GM23248 (cell line): ENCODE measurements around the gene TAL2. TPM values are rescaled to one million over a fixed set of nuclear protein-coding genes. Genes with fewer than 3 reads are reported as not detected.
A peak's percentile ranks its signal among the peaks of the same experiment; 100 is the strongest.

Experiments
- DNase-seq: peaks from one replicate; pipeline ENCODE4 v3.0.0-alpha.2; 2015
- H2AFZ ChIP-seq: fragments of 200-600 bp; sonication (generic); 2 replicates; pipeline ENCODE4 v1.6.1; 2016; ENCODE audit warnings: antibody characterized with exemption
- H3F3A ChIP-seq: fragments of 200-600 bp; sonication (generic); 2 replicates; pipeline ENCODE4 v1.6.1; 2016; ENCODE audit warnings: mild to moderate bottlenecking, antibody characterized with exemption, mixed run types; ENCODE audit not compliant: insufficient read depth
- H3K27ac ChIP-seq: fragments of 200-600 bp; sonication (generic); 2 replicates; pipeline ENCODE4 v1.5.1; 2016; ENCODE audit warnings: mild to moderate bottlenecking
- H3K27me3 ChIP-seq: fragments of 200-600 bp; sonication (generic); replicated peaks from 2 replicates; pipeline ENCODE4 v1.6.1; 2016; ENCODE audit warnings: mild to moderate bottlenecking; ENCODE audit not compliant: insufficient read depth
- H3K36me3 ChIP-seq: fragments of 200-600 bp; sonication (generic); 2 replicates; pipeline ENCODE4 v1.6.1; 2016; ENCODE audit warnings: low read depth, mild to moderate bottlenecking
- H3K4me1 ChIP-seq: fragments of 200-600 bp; sonication (generic); 2 replicates; pipeline ENCODE4 v1.6.1; 2016; ENCODE audit warnings: mild to moderate bottlenecking; ENCODE audit not compliant: insufficient read depth
- H3K4me2 ChIP-seq: fragments of 200-600 bp; sonication (generic); one replicate; pipeline ENCODE4 v1.6.1; 2016; ENCODE audit warnings: mild to moderate bottlenecking; ENCODE audit not compliant: unreplicated experiment
- H3K4me3 ChIP-seq: fragments of 200-600 bp; sonication (generic); 2 replicates; pipeline ENCODE4 v1.5.1; 2016; ENCODE audit warnings: mild to moderate bottlenecking
- H3K79me2 ChIP-seq: fragments of 200-600 bp; sonication (generic); 2 replicates; pipeline ENCODE4 v1.6.1; 2016; ENCODE audit warnings: mild to moderate bottlenecking; ENCODE audit not compliant: insufficient read depth
- H3K9ac ChIP-seq: fragments of 200-600 bp; sonication (generic); 2 replicates; pipeline ENCODE4 v1.6.1; 2016; ENCODE audit warnings: mild to moderate bottlenecking
- H3K9me2 ChIP-seq: fragments of 200-600 bp; sonication (generic); 2 replicates; pipeline ENCODE4 v1.6.1; 2016; ENCODE audit warnings: mixed run types, mild to moderate bottlenecking, moderate library complexity; ENCODE audit not compliant: insufficient read depth
- H3K9me3 ChIP-seq: fragments of 200-600 bp; sonication (generic); one replicate; pipeline ENCODE4 v1.6.1; 2017; ENCODE audit warnings: low read depth
- H4K20me1 ChIP-seq: fragments of 200-600 bp; sonication (generic); 2 replicates; pipeline ENCODE4 v1.6.0; 2016; ENCODE audit not compliant: insufficient read depth
- EZH2 ChIP-seq: fragments of 200-600 bp; sonication (generic); IDR thresholded peaks from 2 replicates; pipeline ENCODE4 v1.6.1; 2018; ENCODE audit warnings: antibody characterized with exemption, mild to moderate bottlenecking; ENCODE audit not compliant: insufficient read depth, poor library complexity, severe bottlenecking
- EZH2phosphoT487 ChIP-seq: fragments of 200-600 bp; sonication (generic); IDR thresholded peaks from 2 replicates; pipeline ENCODE4 v1.6.1; 2018; ENCODE audit warnings: antibody characterized with exemption, moderate library complexity, mild to moderate bottlenecking, low read depth; ENCODE audit not compliant: insufficient read depth
- WGBS, 2 experiments: methylation state at CpG; one replicate each; pipeline ENCODE4 v1.1.6; 2015 to 2017; ENCODE audit warnings: low lambda C conversion rate in 2 of 2, low coverage in 1 of 2; ENCODE audit errors: missing lambda C conversion rate in 2 of 2; 5-methylcytosine and 5-hydroxymethylcytosine counted together
- in situ Hi-C: fragments of 300-500 bp; cut with MboI; formaldehyde crosslinking; loops from 2 replicates; pipeline ENCODE4 v1.15.0; 2020
- polyA plus RNA-seq: library from polyadenylated mRNA; unstranded; fragments of >200 nt; fragmentation: Nextera tagmentation; extraction: Ambion mirVana; gene quantifications from 2 replicates; pipeline ENCODE4 v1.2.1, GENCODE V29; 2016
- total RNA-seq: library from RNA; depleted of rRNA; stranded (reverse); fragments of >200 nt; shearing (Covaris generic); gene quantifications from 2 replicates; pipeline ENCODE4 v1.2.3, GENCODE V29; 2014

TAL2 gene
- total and polyA plus RNA-seq, 2 experiments from 2014 or later = not detected

- H3F3A ChIP-seq = no peaks in the 10 kb centered on the region
- no peak overlapping the region for H3K27ac ChIP-seq
- no peaks in the 10 kb centered on the region for H3K79me2 ChIP-seq
- no peaks in the 10 kb centered on the region for H4K20me1 ChIP-seq
- 81 to 87% methylated on average over 7 of the region's 7 CpGs for WGBS, 2 experiments
- H3K9me3 ChIP-seq = no peaks in the 10 kb centered on the region
- H3K9ac ChIP-seq = no peak overlapping the region
- no peaks in the 10 kb centered on the region for H3K27me3 ChIP-seq
- no peak for DNase-seq
- no peak overlapping the region for H3K4me3 ChIP-seq
- no peaks in the 10 kb centered on the region for H3K4me1 ChIP-seq
- TF ChIP-seq EZH2phosphoT487 = no peak
- no peak for TF ChIP-seq EZH2
- H3K36me3 ChIP-seq = no peaks in the 10 kb centered on the region
- no peaks in the 10 kb centered on the region for H3K9me2 ChIP-seq
- no peak overlapping the region for H2AFZ ChIP-seq
- in situ Hi-C loops = no loop called here
- no peak overlapping the region for H3K4me2 ChIP-seq
Observed at GRCh38 chr9:105646879-105647594, 15.2 kb upstream of the TAL2 start.

GRCh38 chr9:105647595-105648349 lies 14.5 kb upstream of the TAL2 start:
- 80 to 81% methylated on average over 12 of the region's 12 CpGs for WGBS, 2 experiments
- in situ Hi-C loops = no loop called here

GRCh38 chr9:105651806-105652205 lies 10.5 kb upstream of the TAL2 start:
- in situ Hi-C loops = no loop called here
- Histone ChIP-seq H3K4me3 (no peak overlapping the region), H3K4me1 (no peaks in the 10 kb centered on the region), H3K9ac (no peak overlapping the region), H3F3A (no peaks in the 10 kb centered on the region), H3K9me3 (no peaks in the 10 kb centered on the region), H3K27ac (no peak overlapping the region), H2AFZ (no peak overlapping the region), H4K20me1 (no peaks in the 10 kb centered on the region), H3K9me2 (no peaks in the 10 kb centered on the region), H3K79me2 (no peaks in the 10 kb centered on the region), H3K36me3 (no peaks in the 10 kb centered on the region), H3K27me3 (peaks cover 15% of the 10 kb centered on the region), H3K4me2 (no peak overlapping the region)
- WGBS, 2 experiments = 68 to 79% methylated on average over 4 of the region's 4 CpGs
- no peak for DNase-seq
- TF ChIP-seq EZH2 = no peak
- TF ChIP-seq EZH2phosphoT487 = no peak

More at GRCh38 chr9:105647595-105648349, 14.5 kb upstream of the TAL2 start:
- Histone ChIP-seq H3K36me3 (no peaks in the 10 kb centered on the region), H3K79me2 (no peaks in the 10 kb centered on the region), H2AFZ (no peak overlapping the region), H3K4me3 (no peak overlapping the region), H4K20me1 (no peaks in the 10 kb centered on the region), H3K9me2 (no peaks in the 10 kb centered on the region), H3K4me2 (no peak overlapping the region), H3F3A (no peaks in the 10 kb centered on the region), H3K9me3 (no peaks in the 10 kb centered on the region), H3K9ac (no peak overlapping the region), H3K27me3 (no peaks in the 10 kb centered on the region), H3K27ac (no peak overlapping the region), H3K4me1 (no peaks in the 10 kb centered on the region)
- no peak for DNase-seq
- TF ChIP-seq EZH2phosphoT487 = no peak
- no peak for TF ChIP-seq EZH2

GRCh38 chr9:105656131-105656921 lies 5.9 kb upstream of the TAL2 start:
- Histone ChIP-seq H3F3A (no peaks in the 10 kb centered on the region), H3K9me2 (no peaks in the 10 kb centered on the region), H3K27ac (no peak overlapping the region), H3K4me3 (peak overlapping the region; percentile 71), H3K36me3 (no peaks in the 10 kb centered on the region), H3K79me2 (no peaks in the 10 kb centered on the region), H3K27me3 (peaks cover 28% of the 10 kb centered on the region), H3K4me1 (no peaks in the 10 kb centered on the region), H3K9me3 (no peaks in the 10 kb centered on the region), H3K9ac (no peak overlapping the region), H4K20me1 (no peaks in the 10 kb centered on the region), H2AFZ (peak overlapping the region; percentile 84), H3K4me2 (peak overlapping the region; percentile 78)
- DNase-seq = peak; percentile 48
- 4 to 5% methylated on average over 73 to 74 of the region's 75 CpGs for WGBS, 2 experiments
- in situ Hi-C loops = no loop called here
- no peak for TF ChIP-seq EZH2
- TF ChIP-seq EZH2phosphoT487 = no peak
